ENCODE measurements around the gene TMEM187.

TMEM187 gene

DNA sequence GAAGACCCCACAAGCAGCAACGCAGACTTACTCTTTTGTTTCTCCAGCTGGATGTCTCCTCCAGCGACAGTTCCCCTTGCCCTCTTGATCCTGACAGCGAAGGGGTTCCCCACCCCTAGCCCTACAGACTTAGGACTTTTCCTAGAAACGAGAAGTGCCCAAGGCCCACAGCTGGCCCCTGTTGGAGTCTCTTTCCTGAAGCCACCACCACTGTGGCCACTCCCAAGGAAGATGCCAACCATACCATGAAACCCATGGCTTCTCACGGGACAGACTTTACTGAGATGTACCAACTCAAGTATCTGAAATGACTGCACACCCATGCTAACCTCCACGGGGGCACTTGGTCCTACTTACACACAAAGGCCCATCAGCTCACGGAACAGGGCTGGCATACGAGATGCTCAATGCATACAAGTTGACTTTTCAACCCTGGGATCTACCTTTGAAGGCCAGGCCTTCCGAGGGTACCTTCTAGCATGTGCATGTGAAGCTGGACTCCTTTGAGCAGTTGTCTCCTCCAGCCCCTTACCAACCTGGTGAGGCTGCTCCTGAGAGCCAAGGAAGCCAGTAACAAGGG, 48.1 kb downstream of the TMEM187 start:
- no peak for DNase-seq (ENCODE audit: low read depth)

DNA sequence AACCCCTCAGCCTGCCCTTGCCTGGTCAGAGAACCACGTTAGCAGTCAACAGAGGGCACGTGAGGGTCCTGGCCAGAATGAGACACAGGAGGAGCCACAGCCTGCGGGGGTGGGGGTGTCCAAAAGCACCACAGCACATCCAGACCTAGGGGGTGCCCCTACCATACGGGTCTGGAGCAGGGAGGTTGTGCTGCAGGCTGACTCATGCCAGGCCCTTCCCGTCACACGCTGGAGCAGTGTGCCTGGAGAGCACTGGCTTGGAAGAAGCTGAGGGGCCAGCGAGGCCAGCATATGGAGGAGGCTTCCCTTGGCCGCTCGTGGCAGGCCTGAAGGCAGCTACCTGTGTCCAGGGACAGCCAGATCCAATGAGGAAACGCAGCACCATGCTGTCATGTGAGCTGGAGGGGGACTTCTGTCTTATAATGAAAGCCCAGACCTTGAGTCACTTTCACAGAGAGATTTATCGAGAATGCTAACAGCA, 48.6 kb downstream of the TMEM187 start:
- DNase-seq (ENCODE audit: low read depth): no peak

DNA sequence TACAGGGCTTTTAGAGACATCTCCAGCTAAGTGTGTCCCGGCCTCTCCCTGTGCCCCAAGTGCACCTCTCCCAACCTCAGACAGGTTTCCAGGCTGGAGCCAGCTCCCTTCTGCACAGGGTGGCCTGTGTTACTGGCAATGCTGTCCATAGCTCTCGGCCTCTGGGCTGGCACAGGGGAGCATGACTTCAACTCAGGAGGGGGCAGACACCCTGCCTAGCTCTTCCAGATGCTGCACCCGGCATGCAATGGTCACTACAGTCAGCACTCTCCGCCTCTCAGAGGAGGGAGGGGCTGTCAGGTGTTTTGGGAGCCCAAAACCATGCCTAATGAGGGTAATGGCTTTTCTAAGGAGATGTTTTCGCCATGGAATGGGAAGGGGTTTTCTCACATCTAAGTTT, 49.6 kb downstream of the TMEM187 start:
- no peak for DNase-seq (ENCODE audit: low read depth)

DNA sequence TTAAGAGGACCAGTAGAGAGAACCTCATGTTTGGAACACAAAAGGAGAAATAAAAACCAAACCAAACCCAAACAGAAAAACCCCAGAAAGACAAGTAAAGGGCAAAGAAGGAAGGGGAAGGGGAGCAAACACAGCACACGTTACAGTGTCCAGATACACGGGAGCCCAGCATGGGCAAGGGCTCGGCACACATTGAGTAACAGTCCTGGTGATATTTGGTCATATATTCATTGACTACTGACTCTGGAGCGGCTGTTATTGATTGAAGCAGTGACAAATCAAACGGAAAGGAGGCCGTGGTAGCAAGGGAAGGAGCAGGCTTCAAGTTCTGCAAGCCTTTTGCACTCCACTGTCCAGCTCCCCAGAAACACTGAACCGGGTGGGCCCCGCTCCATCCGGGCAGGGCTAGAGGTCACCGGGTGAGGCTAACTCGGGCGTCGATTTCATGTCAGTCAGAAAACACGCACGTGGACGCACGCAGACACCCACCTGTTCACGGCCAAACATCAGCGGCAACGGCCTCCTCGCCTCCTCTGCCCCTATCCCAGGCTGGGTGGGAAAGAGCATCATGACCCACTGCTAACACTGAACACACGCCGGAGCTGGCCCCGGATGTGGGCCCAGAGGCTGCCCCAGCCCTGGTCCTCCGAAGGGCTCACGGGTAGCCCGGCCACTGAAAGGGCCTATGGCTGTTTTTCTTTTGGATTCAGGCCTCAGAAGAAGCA, 50.9 kb downstream of the TMEM187 start:
- DNase-seq (ENCODE audit: low read depth): no peak

DNA sequence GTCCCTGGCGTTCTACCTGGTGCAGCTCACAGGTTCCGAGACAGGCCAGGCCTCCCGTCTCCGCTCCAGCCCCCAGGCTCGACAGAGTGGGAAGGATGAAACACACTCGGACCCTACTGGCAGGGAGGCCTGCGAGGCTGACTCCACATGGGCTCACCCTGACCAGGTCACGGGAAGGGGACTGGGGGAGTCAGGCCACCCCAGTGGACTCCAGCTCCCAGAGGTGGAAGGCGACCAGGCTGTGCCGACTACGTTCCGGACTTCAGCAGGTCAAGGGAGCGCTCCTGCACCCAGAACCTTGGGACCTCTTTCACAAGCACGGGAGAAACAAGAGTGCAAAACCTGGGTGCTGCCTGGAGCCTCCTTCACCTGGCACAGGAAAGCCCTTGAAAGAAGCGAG, 51.7 kb downstream of the TMEM187 start:
- DNase-seq (ENCODE audit: low read depth): no peak

DNA sequence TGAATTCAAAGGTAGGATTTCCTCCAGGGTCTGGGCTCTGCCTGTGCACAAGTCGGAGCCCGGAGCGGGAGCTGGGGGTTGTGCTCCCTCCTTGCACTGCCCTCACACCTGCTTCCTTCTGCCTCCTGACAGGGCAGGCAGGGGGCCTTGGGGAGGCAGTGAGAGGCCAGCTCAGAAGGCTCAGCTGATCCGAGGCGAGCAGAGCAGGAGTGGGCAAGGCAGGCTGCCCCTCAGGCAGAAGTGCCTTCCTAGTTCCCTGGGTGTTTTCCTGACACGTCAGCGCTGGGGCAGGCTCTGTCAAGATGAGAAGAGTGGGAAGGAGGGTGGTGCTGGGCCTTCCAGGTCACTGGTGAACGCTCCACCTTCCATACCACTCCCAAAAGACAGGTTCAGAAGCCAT, 52.7 kb downstream of the TMEM187 start:
- no peak for DNase-seq (ENCODE audit: low read depth)

DNA sequence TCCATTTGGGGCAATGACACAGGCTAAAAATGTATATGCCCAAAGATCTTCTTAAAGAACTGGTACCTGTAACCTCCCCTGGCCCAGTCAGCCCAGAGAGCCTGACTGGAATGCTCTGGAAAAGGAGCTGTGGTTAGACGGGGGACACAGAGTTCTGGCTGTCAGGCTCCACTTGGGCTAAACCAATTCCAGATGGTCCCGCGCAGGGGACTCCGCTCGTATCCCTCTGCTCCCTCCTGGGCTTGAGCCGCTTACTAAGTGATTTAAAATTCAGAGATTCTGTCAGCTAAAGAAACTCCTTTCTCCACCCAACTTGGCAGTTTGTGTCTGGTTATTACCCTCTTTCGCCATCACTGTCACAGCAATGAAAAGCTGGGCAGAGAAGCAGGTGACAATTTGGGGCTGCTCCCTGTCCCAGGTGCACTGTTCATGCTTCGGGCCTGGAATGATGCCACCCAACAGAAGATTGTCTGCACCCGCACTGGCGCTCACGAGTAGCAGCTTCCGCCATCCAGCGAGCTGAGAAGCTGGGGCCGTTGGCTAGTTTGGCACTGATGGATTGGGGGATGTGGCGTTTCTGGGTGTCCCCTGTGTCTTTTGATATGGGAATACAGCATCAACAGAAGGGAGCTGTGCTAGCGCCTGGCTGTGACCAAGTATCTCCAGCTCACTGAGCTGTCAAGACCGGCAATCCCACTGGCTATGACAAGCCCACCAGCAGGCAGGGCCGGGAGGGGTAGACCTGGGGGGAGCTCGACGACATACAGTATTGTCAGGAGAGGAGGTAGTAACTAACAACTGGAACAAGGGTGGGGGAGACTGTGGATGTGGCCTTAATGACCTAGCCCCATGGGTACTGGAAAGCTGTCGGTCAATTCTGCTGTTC, 53.8 kb downstream of the TMEM187 start:
- no peak for DNase-seq (ENCODE audit: low read depth)

DNA sequence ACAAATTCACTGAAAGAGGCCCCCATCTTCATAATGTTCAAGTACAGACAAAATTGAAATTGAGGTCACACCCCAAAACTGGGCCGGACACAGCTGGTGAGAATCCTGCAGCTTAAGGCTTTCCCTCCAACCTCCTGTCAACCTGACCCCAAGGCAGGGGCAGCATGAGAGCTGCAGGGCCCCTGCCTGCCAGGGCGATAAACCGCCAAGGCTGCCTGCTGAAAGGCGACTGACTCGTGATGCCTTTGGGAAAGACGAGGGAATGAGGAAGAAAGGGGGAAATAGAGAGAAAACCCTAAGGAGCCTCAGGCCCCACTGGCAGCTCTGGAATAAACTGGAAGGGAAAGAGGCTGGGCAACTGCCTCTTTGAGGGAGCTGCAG, 54.5 kb downstream of the TMEM187 start:
- DNase-seq (ENCODE audit: low read depth): no peak

DNA sequence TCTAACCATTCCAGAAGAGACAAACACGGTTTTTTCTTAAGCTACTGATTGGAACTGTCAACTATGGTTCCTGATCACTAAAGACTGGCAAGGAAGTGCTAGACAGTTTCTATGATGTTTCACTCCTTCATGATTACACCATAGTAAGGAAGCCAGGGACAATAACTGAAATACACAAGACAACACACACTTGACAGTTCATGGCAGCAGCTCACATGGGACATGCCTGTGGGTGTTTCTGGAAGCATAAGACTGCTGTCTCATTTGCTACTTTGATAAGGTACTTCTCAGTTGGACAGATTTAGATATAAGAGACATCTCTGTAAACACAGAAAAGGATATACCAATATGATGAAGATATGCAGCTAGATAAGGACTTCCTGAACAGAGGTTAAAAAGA, 55.4 kb downstream of the TMEM187 start:
- DNase-seq (ENCODE audit: low read depth): no peak

DNA sequence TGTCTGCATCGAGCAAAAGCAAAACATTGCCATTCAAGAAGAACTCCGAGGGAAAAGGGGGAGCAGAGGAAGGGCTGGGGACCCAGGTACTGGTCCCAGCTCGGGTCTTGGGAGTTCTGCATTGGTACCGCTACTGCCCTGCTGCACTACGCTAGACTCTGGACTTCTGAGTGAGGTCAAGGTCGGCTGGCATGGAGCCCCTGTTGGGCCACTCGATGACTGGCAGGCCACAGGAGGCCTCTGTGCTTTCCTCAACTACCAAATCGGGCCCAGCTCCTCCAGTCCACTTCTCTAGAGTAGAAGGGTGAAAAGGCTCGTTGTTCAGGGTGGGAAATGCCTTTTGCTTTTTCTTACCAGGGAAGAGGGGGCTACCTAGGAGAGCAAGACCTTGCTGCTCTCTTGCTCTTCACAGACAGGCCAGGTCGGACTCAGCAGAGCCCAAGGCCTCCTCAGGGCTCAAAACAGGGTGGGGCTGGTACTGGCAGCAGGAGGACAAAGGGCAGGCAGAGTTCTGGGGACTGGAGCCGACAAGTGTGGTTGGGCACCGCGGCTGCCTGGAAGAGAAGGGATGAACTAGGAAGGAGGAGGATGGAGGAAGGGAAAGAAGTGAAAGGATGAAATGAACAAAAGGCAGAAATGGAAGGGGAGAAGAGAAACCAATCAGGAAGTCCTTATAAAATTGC, 56.1 kb downstream of the TMEM187 start:
- DNase-seq (ENCODE audit: low read depth): no peak

DNA sequence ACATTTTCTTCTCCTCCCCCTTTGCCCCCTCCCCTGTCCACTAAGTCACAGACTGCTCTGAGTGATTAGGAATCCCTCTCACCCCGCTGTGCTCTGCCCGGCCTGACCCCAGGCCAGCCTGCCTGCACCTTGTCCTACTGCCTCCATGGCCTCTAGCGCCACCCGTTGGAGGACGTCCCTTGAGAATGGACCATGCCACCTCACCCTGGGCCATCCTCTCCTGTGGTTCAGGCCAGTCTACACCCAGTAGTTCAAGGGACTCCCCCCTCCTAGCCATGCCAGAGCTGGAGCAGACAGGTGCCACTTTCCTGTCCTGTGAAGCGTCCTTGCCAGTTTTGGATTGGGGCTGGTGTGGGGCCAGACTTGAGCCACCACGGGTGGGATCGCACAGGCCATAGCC, 56.9 kb downstream of the TMEM187 start:
- DNase-seq (ENCODE audit: low read depth): no peak

DNA sequence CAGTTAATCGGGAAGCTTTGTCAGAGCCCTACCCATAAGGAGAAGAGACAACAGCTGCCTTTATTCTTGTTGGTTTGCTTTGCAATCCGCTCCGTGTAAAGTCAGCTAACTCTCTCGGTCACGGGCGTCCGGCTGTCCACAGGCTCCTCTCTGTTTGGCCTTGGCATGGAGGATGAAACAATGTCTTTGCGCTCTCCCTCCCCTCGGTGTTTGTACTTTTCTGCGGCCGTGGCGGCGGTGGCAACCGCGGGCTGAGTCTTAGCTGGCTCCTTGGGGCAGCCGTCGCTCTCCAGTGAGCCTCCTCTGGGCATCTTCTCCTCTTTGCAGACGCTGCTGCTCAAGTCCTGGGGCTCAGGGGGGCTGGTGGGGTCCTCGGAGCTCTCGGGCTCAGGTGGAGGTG, 57.7 kb downstream of the TMEM187 start:
- no peak for DNase-seq (ENCODE audit: low read depth)

DNA sequence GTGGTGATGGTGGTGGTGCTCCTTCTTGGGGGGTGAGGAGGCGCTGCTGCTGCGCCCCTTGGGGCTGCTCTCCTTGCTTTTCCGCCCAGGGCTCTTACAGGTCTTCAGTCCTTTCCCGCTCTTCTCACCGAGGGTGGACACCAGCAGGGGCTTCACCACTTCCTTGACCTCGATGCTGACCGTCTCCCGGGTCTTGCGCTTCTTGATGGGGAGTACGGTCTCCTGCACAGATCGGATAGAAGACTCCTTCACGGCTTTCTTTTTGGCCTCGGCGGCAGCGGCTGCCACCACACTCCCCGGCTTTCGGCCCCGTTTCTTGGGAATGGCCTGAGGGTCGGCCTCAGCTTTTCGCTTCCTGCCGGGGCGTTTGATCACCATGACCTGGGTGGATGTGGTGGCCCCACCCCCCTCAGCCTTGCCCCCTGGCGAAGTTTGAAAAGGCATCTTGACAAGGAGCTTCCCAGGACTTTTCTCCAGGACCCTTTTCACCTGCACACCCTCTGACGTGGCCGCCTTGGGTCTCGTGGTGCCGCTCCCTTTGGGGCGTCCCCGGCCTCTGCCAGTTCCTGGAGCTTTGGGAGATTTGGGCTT, 58.3 kb downstream of the TMEM187 start:
- no peak for DNase-seq (ENCODE audit: low read depth)

DNA sequence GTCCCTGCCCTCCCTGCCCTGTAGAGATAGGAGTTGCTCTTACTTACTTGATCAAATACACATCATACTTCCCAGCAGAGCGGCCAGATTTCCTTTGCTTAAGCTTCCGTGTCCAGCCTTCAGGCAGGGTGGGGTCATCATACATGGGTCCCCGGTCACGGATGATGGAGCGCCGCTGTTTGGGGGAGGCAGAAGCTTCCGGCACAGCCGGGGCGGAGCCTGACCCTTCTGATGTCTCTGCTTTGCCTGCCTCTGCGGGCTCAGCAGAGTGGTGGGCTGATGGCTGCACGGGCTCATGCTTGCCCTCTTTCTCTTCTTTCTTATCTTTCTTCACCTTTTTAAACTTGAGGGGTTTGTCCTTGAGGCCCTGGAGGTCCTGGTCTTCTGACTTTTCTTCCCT, 59.6 kb downstream of the TMEM187 start:
- no peak for DNase-seq (ENCODE audit: low read depth)

DNA sequence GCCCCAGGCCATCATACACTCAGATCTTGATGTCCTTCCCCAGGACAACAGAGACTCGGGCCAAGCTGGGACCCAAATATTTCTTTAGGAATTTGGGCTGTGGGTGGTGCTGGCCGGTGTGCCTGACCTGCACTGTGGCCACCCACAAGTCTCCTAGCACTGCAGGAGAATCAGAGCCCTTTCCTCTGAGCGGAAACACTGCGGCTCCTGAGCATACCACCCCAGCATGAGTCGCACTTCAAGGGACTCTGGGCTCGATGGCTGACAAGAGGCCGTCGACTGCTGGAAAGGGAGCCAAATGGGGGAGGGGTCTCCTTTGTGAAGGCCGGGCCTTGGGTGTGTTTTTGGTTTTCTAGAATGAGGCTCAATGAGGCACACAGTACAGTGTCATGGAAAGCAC, 60.1 kb downstream of the TMEM187 start:
- no peak for DNase-seq (ENCODE audit: low read depth)

Measured in activated T-cell treated with anti-CD3 and anti-CD28 coated beads for 1 hour (primary cell).